ENCODE measurements around the gene CYTH2. TPM values are rescaled to one million over a fixed set of nuclear protein-coding genes. Genes with fewer than 3 reads are reported as not detected.

CYTH2 gene
- total and polyA plus RNA-seq, 4 experiments from 2014 or later = 30.1 to 89.0 (median 53.1) TPM

DNA sequence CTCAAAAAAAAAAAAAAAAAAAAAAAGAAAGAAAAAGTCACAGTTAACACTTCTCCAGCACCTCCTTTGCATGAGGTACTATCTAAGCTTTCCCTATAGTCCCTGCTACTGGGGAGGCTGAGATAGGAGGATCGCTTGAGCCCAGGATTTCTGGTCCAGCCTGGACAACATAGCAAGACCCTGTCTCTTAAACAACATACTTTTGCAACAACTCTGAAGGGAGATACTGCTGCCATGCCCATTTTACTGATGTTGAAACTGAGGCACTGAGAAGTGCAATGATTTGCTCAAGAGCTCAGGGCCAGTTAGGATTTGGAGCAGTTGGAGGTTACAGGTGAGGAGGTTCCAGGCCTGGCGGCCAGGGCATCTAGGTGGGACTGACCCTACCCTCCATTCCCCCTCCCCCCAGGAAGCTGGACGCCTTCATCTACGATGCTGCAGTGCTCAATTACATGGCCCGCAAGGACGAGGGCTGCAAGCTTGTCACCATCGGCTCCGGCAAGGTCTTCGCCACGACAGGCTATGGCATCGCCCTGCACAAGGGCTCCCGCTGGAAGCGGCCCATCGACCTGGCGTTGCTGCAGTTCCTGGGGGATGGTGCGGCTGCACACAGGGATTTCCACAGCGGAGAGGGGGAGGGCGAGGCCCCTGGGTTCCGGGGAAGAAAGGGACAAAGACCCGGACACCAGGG, 27.7 kb upstream of the CYTH2 start:
- CTCF ChIA-PET (ENCODE audit: partially characterized antibody) = interaction anchor here (0.6 to 0.8 kb wide), 2 partner anchors 48 to 160 kb away, joined by 3 to 4 read pairs; no protein-coding TSS in a partner anchor
- DNase-seq = no peak
- H3K27me3 ChIP-seq (ENCODE audit: insufficient read depth, low read length) = peaks cover 4% of the 10 kb centered on the region
- no peak overlapping the region for H3K4me3 ChIP-seq (ENCODE audit: low read length in 2 of 2)
- peaks cover 0 to 2% (median 0%) of the 10 kb centered on the region in 8 donors for H3K9me3 Mint-ChIP-seq
- no peaks in the 10 kb centered on the region for H3K36me3 ChIP-seq (ENCODE audit: insufficient read depth, low read length)
- H3K27me3 Mint-ChIP-seq = peaks cover 19 to 25% of the 10 kb centered on the region in 2 donors
- peak overlapping the region in 7 of 8 donors; percentile 6 to 72 (median 43) for H3K4me3 Mint-ChIP-seq
- POLR2A ChIA-PET (ENCODE audit: partially characterized antibody) = no interaction called here
- H3K4me1 ChIP-seq (ENCODE audit: insufficient read depth, low read length) = peaks cover 23% of the 10 kb centered on the region
- no peaks in the 10 kb centered on the region for H3K9me3 ChIP-seq (ENCODE audit: control insufficient read depth in 1 of 2, low read length in 2 of 2)
- intact Hi-C loops (cut with micrococcal nuclease) = no loop called here
- peak overlapping the region in 2 of 7 donors; percentile 38 to 52 for H3K27ac Mint-ChIP-seq
- peaks cover 4 to 10% of the 10 kb centered on the region in 2 donors for H3K36me3 Mint-ChIP-seq
- H3K27ac ChIP-seq (ENCODE audit: low read depth, low read length) = no peak overlapping the region
- H3K4me1 Mint-ChIP-seq = peaks cover 13 to 33% (median 20%) of the 10 kb centered on the region in 4 donors

GRCh38 chr19:48442116-48443035, 26.8 kb upstream of the CYTH2 start:
- CTCF ChIA-PET (ENCODE audit: partially characterized antibody) = no interaction called here
- Mint-ChIP-seq H3K27ac (peak overlapping the region in 1 of 7 donors; percentile 58), H3K4me3 (peak overlapping the region in 7 of 8 donors; percentile 35 to 71 (median 61)), H3K9me3 (peaks cover 0 to 2% (median 0%) of the 10 kb centered on the region in 8 donors), H3K36me3 (peaks cover 4 to 10% of the 10 kb centered on the region in 2 donors), H3K4me1 (peaks cover 14 to 36% (median 22%) of the 10 kb centered on the region in 4 donors), H3K27me3 (peaks cover 16 to 23% of the 10 kb centered on the region in 2 donors)
- DNase-seq = no peak
- H3K4me3 ChIP-seq (ENCODE audit: low read length in 2 of 2) = no peak overlapping the region
- H3K9me3 ChIP-seq (ENCODE audit: control insufficient read depth in 1 of 2, low read length in 2 of 2) = no peaks in the 10 kb centered on the region
- H3K36me3 ChIP-seq (ENCODE audit: insufficient read depth, low read length) = no peaks in the 10 kb centered on the region
- peaks cover 25% of the 10 kb centered on the region for H3K4me1 ChIP-seq (ENCODE audit: insufficient read depth, low read length)
- intact Hi-C loops (cut with micrococcal nuclease) = no loop called here
- peaks cover 4% of the 10 kb centered on the region for H3K27me3 ChIP-seq (ENCODE audit: insufficient read depth, low read length)
- H3K27ac ChIP-seq (ENCODE audit: low read depth, low read length) = no peak overlapping the region
- POLR2A ChIA-PET (ENCODE audit: partially characterized antibody) = no interaction called here

GRCh38 chr19:48443256-48443655, 25.9 kb upstream of the CYTH2 start:
- Mint-ChIP-seq H3K9me3 (peaks cover 0 to 2% (median 0%) of the 10 kb centered on the region in 8 donors), H3K4me3 (no peak overlapping the region), H3K36me3 (peaks cover 10 to 19% of the 10 kb centered on the region in 2 donors), H3K4me1 (peaks cover 18 to 43% (median 29%) of the 10 kb centered on the region in 4 donors), H3K27me3 (peaks cover 12 to 17% of the 10 kb centered on the region in 2 donors), H3K27ac (no peak overlapping the region)
- H3K27me3 ChIP-seq (ENCODE audit: insufficient read depth, low read length) = peaks cover 4% of the 10 kb centered on the region
- DNase-seq = peak in 4 of 5 donors; percentile 14 to 36 (median 24)
- H3K36me3 ChIP-seq (ENCODE audit: insufficient read depth, low read length) = peaks cover 2% of the 10 kb centered on the region
- peaks cover 25% of the 10 kb centered on the region for H3K4me1 ChIP-seq (ENCODE audit: insufficient read depth, low read length)
- H3K4me3 ChIP-seq (ENCODE audit: low read length in 2 of 2) = no peak overlapping the region
- H3K9me3 ChIP-seq (ENCODE audit: control insufficient read depth in 1 of 2, low read length in 2 of 2) = no peaks in the 10 kb centered on the region
- POLR2A ChIA-PET (ENCODE audit: partially characterized antibody) = interaction anchor here (1.0 to 2.3 kb wide), 3 partner anchors 27 to 175 kb away, joined by 4 to 7 read pairs (median 5); partner anchors contain the start of genes RPL18 and TMEM143
- intact Hi-C loops (cut with micrococcal nuclease) = no loop called here
- CTCF ChIA-PET (ENCODE audit: partially characterized antibody) = no interaction called here
- H3K27ac ChIP-seq (ENCODE audit: low read depth, low read length) = no peak overlapping the region

GRCh38 chr19:48443731-48444128, 25.4 kb upstream of the CYTH2 start:
- Mint-ChIP-seq H3K4me1 (peaks cover 19 to 48% (median 31%) of the 10 kb centered on the region in 4 donors), H3K27me3 (peaks cover 12 to 17% of the 10 kb centered on the region in 2 donors), H3K27ac (no peak overlapping the region), H3K4me3 (peak overlapping the region in 1 of 8 donors; percentile 88), H3K9me3 (peaks cover 0 to 2% (median 0%) of the 10 kb centered on the region in 8 donors), H3K36me3 (peaks cover 15 to 24% of the 10 kb centered on the region in 2 donors)
- ChIA-PET CTCF (ENCODE audit: partially characterized antibody) (no interaction called here), POLR2A (ENCODE audit: partially characterized antibody) (interaction anchor here (1.0 to 2.3 kb wide), 3 partner anchors 26 to 175 kb away, joined by 4 to 7 read pairs (median 5); partner anchors contain the start of genes RPL18 and TMEM143)
- peaks cover 4% of the 10 kb centered on the region for H3K27me3 ChIP-seq (ENCODE audit: insufficient read depth, low read length)
- H3K36me3 ChIP-seq (ENCODE audit: insufficient read depth, low read length) = peaks cover 7% of the 10 kb centered on the region
- no peak overlapping the region for H3K27ac ChIP-seq (ENCODE audit: low read depth, low read length)
- peak in 2 of 5 donors; percentile 3 to 13 for DNase-seq
- intact Hi-C loops (cut with micrococcal nuclease) = loop anchor here (2.0 kb wide), 4 partner anchors 45 to 123 kb away; partner anchors contain the start of gene KDELR1
- H3K4me1 ChIP-seq (ENCODE audit: insufficient read depth, low read length) = peaks cover 25% of the 10 kb centered on the region
- H3K9me3 ChIP-seq (ENCODE audit: control insufficient read depth in 1 of 2, low read length in 2 of 2) = no peaks in the 10 kb centered on the region
- H3K4me3 ChIP-seq (ENCODE audit: low read length in 2 of 2) = peak overlapping the region; percentile 11 to 75

DNA sequence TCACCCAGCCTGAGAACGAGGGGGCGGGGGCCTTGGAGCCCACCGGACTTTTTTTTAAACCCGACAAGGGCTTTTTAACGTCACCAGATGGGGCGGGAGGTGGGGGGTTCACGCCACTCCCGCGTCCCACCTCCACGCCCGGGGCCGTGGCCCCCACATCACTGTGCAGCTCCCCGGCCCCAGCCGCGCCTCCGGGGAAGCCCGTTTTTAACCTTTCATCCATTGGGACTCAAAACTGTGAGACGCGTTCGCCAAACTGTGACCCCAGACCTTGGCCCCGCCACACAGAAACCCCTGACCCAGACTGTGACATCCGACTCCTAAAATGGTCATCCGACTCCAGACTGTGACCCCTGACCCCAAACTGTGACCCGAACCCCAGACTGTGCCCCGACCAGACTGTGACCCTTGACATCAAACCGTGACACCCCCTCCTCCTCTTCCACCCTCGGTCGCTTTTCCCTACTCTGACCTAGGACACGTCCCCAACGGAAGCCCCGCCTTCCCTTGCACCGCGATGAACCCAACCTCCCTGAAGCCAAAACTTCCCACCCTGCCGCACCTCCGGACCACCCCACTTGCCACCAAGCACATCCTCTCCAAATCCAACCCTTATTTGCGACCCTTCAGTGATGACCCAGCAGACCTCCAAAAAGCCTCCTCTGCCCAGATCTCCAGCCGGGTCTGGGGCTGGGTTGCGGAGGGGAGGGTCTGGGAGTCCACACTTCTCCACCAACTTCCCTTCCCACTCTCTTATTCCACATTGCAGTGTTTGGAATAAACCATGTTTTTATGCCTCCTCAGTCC, 24.8 kb upstream of the CYTH2 start:
- Mint-ChIP-seq H3K36me3 (peaks cover 19 to 27% of the 10 kb centered on the region in 2 donors), H3K27ac (peak overlapping the region; percentile 72 to 98 (median 94)), H3K4me1 (peaks cover 19 to 48% (median 32%) of the 10 kb centered on the region in 4 donors), H3K4me3 (peak overlapping the region; percentile 86 to 94 (median 90)), H3K27me3 (peaks cover 10 to 17% of the 10 kb centered on the region in 2 donors), H3K9me3 (peaks cover 0 to 2% (median 0%) of the 10 kb centered on the region in 8 donors)
- H3K4me3 ChIP-seq (ENCODE audit: low read length in 2 of 2) = peak overlapping the region; percentile 75 to 85
- CTCF ChIA-PET (ENCODE audit: partially characterized antibody) = interaction anchor here (1.5 kb wide), 1 partner anchor 130 kb away, joined by 3 read pairs; no protein-coding TSS in a partner anchor
- POLR2A ChIA-PET (ENCODE audit: partially characterized antibody) = interaction anchor here (0.9 to 2.3 kb wide), 9 partner anchors 24 to 174 kb away, joined by 3 to 7 read pairs (median 4); partner anchors contain the start of genes RPL18, SYNGR4 and TMEM143
- no peaks in the 10 kb centered on the region for H3K9me3 ChIP-seq (ENCODE audit: control insufficient read depth in 1 of 2, low read length in 2 of 2)
- DNase-seq = no peak
- H3K27me3 ChIP-seq (ENCODE audit: insufficient read depth, low read length) = peaks cover 2% of the 10 kb centered on the region
- H3K27ac ChIP-seq (ENCODE audit: low read depth, low read length) = no peak overlapping the region
- peaks cover 25% of the 10 kb centered on the region for H3K4me1 ChIP-seq (ENCODE audit: insufficient read depth, low read length)
- peaks cover 8% of the 10 kb centered on the region for H3K36me3 ChIP-seq (ENCODE audit: insufficient read depth, low read length)
- intact Hi-C loops (cut with micrococcal nuclease) = loop anchor here (2.0 kb wide), 4 partner anchors 46 to 124 kb away; partner anchors contain the start of gene KDELR1

- ChIA-PET POLR2A (ENCODE audit: partially characterized antibody) (interaction anchor here (0.9 to 2.3 kb wide), 7 partner anchors 24 to 111 kb away, joined by 3 to 7 read pairs (median 4); partner anchors contain the start of genes SYNGR4 and TMEM143), CTCF (ENCODE audit: partially characterized antibody) (interaction anchor here (1.5 kb wide), 1 partner anchor 131 kb away, joined by 3 read pairs; no protein-coding TSS in a partner anchor)
- H3K4me1 Mint-ChIP-seq = peaks cover 19 to 48% (median 32%) of the 10 kb centered on the region in 4 donors
- Histone ChIP-seq H3K27ac (ENCODE audit: low read depth, low read length) (peak overlapping the region; percentile 83), H3K27me3 (ENCODE audit: insufficient read depth, low read length) (no peaks in the 10 kb centered on the region), H3K4me1 (ENCODE audit: insufficient read depth, low read length) (peaks cover 25% of the 10 kb centered on the region), H3K4me3 (ENCODE audit: low read length in 2 of 2) (peak overlapping the region; percentile 75 to 85), H3K9me3 (ENCODE audit: control insufficient read depth in 1 of 2, low read length in 2 of 2) (no peaks in the 10 kb centered on the region), H3K36me3 (ENCODE audit: insufficient read depth, low read length) (peaks cover 14% of the 10 kb centered on the region)
- DNase-seq = peak in 2 of 5 donors; percentile 11 to 13
- peak overlapping the region; percentile 88 to 98 (median 94) for H3K27ac Mint-ChIP-seq
- peaks cover 10 to 17% of the 10 kb centered on the region in 2 donors for H3K27me3 Mint-ChIP-seq
- H3K4me3 Mint-ChIP-seq = peak overlapping the region; percentile 86 to 94 (median 90)
- H3K36me3 Mint-ChIP-seq = peaks cover 22 to 29% of the 10 kb centered on the region in 2 donors
- peaks cover 0 to 2% (median 0%) of the 10 kb centered on the region in 8 donors for H3K9me3 Mint-ChIP-seq
- intact Hi-C loops (cut with micrococcal nuclease) = loop anchor here (1.0 to 5.0 kb wide), 9 partner anchors 24 to 1321 kb away; partner anchors contain the start of genes CYTH2, KDELR1, LMTK3 and SYNGR4
Measured at GRCh38 chr19:48444936-48445200, 24.3 kb upstream of the CYTH2 start.

All from CD4-positive, alpha-beta memory T cell (primary cell).